HG03159 (cell line): ENCODE results near the gene ARMC6.
"Not testable (repeated sequence)": the region's sequence is repeated elsewhere in the genome, so short reads cannot be mapped to it uniquely, and the experiment has no call there.

Experiments used
- ATAC-seq: cut with Tn5 transposase; IDR thresholded peaks from one replicate; pipeline ENCODE4 v1.9.1; 2021; ENCODE audit warnings: mild to moderate bottlenecking, moderate library complexity; ENCODE audit not compliant: unreplicated experiment

The ARMC6 gene

GRCh38 chr19:19074196-19074882, 40.9 kb downstream of the ARMC6 start:
- no peak for ATAC-seq

- ATAC-seq: no peak
Measured at GRCh38 chr19:19075126-19075525, 41.7 kb downstream of the ARMC6 start.

GRCh38 chr19:19076476-19076875, 43.1 kb downstream of the ARMC6 start:
- ATAC-seq: no peak

GRCh38 chr19:19077103-19077502, 43.7 kb downstream of the ARMC6 start:
- ATAC-seq: no peak

GRCh38 chr19:19078801-19079200, 45.4 kb downstream of the ARMC6 start:
- no peak for ATAC-seq

GRCh38 chr19:19079571-19079970, 46.2 kb downstream of the ARMC6 start:
- no peak for ATAC-seq

- no peak for ATAC-seq
Measured at GRCh38 chr19:19081642-19082151, 48.3 kb downstream of the ARMC6 start.

- no peak for ATAC-seq
Measured at GRCh38 chr19:19083413-19084178, 50.2 kb downstream of the ARMC6 start.

- no peak for ATAC-seq
Measured at GRCh38 chr19:19087676-19088075, 54.3 kb downstream of the ARMC6 start.

GRCh38 chr19:19094513-19094912, 61.1 kb downstream of the ARMC6 start:
- no peak for ATAC-seq

- ATAC-seq: no peak
Measured at GRCh38 chr19:19095691-19096090, 62.3 kb downstream of the ARMC6 start.

- ATAC-seq: no peak
Measured at GRCh38 chr19:19096641-19097627, 63.5 kb downstream of the ARMC6 start.

- ATAC-seq: no peak
Measured at GRCh38 chr19:19098084-19098702, 64.8 kb downstream of the ARMC6 start.

GRCh38 chr19:19098703-19099632, 65.6 kb downstream of the ARMC6 start:
- ATAC-seq: no peak

- no peak for ATAC-seq
Measured at GRCh38 chr19:19101540-19101939, 68.1 kb downstream of the ARMC6 start.

- ATAC-seq: not testable (repeated sequence)
Measured at GRCh38 chr19:19102566-19102965, 69.2 kb downstream of the ARMC6 start.

- no peak for ATAC-seq
Measured at GRCh38 chr19:19103167-19103566, 69.8 kb downstream of the ARMC6 start.

- ATAC-seq: no peak
Measured at GRCh38 chr19:19105365-19106055, 72.1 kb downstream of the ARMC6 start.

GRCh38 chr19:19106056-19106551, 72.7 kb downstream of the ARMC6 start:
- ATAC-seq: no peak
